HT1080 (cell line): ENCODE results near the gene SPATA24. TPM values are rescaled to one million over a fixed set of nuclear protein-coding genes. Genes with fewer than 3 reads are reported as not detected.
A peak's percentile ranks its signal among the peaks of the same experiment; 100 is the strongest.
"Not testable (repeated sequence)": the region's sequence is repeated elsewhere in the genome, so short reads cannot be mapped to it uniquely, and the experiment has no call there.

Experiments used
- DNase-seq: peaks from one replicate; pipeline ENCODE4 v3.0.0-alpha.2; 2015; ENCODE audit warnings: low read depth
- polyA plus RNA-seq, 2 experiments: library from polyadenylated mRNA; depleted of rRNA; stranded (reverse); fragments of >200 nt; gene quantifications; 2 replicates each; pipeline ENCODE4 v1.2.3, GENCODE V29; 2015
- total RNA-seq: library from RNA; depleted of rRNA; stranded (reverse); fragments of >200 nt; shearing (Covaris generic); gene quantifications from 2 replicates; pipeline ENCODE4 v1.2.3, GENCODE V29; 2014; rRNA removed

SPATA24 gene
- total RNA-seq, result 5.9 and 6.7 TPM in 2 replicates
- 4.9 and 9.9 TPM in 2 replicates for polyA plus RNA-seq (2015; cell fraction: cytosol; rRNA removed)
- 5.5 and 9.2 TPM in 2 replicates for polyA plus RNA-seq (2015; cell fraction: nucleus; rRNA removed)

GRCh38 chr5:139403787-139404483 lies at the start of gene SPATA24:
SPATA24 (minus strand) TSS chr5:139404089; CDS start chr5:139404060, 29 bp downstream.
- DNase-seq, result peak; percentile 97

- no peak for DNase-seq
Observed at GRCh38 chr5:139451878-139452660, 48.2 kb upstream of the SPATA24 start.

GRCh38 chr5:139451176-139451575 lies 47.3 kb upstream of the SPATA24 start:
- DNase-seq, result no peak

GRCh38 chr5:139446956-139447779 lies 43.3 kb upstream of the SPATA24 start:
- DNase-seq, result peak; percentile 38

- no peak for DNase-seq
Observed at GRCh38 chr5:139445325-139446170, 41.7 kb upstream of the SPATA24 start.

- peak; percentile 88 for DNase-seq
Observed at GRCh38 chr5:139443831-139444453, 40.1 kb upstream of the SPATA24 start.

- DNase-seq, result not testable (repeated sequence)
Observed at GRCh38 chr5:139440416-139440815, 36.5 kb upstream of the SPATA24 start.

GRCh38 chr5:139439013-139439903 lies 35.4 kb upstream of the SPATA24 start, which contains the start of gene DNAJC18:
DNAJC18 (minus strand) TSS chr5:139439525; CDS start chr5:139439445, 80 bp downstream.
- DNase-seq, result peak; percentile 87

- DNase-seq, result no peak
Observed at GRCh38 chr5:139438707-139439012, 34.8 kb upstream of the SPATA24 start.

GRCh38 chr5:139435676-139436075 lies 31.8 kb upstream of the SPATA24 start:
- DNase-seq, result no peak

GRCh38 chr5:139431706-139432105 lies 27.8 kb upstream of the SPATA24 start:
- DNase-seq, result no peak

GRCh38 chr5:139430015-139430414 lies 26.1 kb upstream of the SPATA24 start:
- DNase-seq, result no peak

- DNase-seq, result peak; percentile 33
Observed at GRCh38 chr5:139426203-139426885, 22.5 kb upstream of the SPATA24 start.

- no peak for DNase-seq
Observed at GRCh38 chr5:139425497-139425896, 21.6 kb upstream of the SPATA24 start.

- peak; percentile 65 for DNase-seq
Observed at GRCh38 chr5:139422307-139422893, 18.5 kb upstream of the SPATA24 start.

GRCh38 chr5:139419226-139420192 lies 15.6 kb upstream of the SPATA24 start:
- DNase-seq, result no peak

GRCh38 chr5:139418793-139419192 lies 14.9 kb upstream of the SPATA24 start:
- no peak for DNase-seq
